Vagina (tissue), 2 donors: ENCODE results near the gene TAB2.

Source experiments
- POLR2A ChIP-seq, 2 donors: fragments of 450-650 bp; IDR thresholded peaks; one replicate each; pipeline ENCODE4 v1.6.1; 2017; ENCODE audit warnings: antibody characterized with exemption in 2 of 2, mild to moderate bottlenecking in 2 of 2, moderate library complexity in 2 of 2
- POLR2AphosphoS5 ChIP-seq, 2 donors: sonication (generic); formaldehyde crosslinking; IDR thresholded peaks; one replicate each; pipeline ENCODE4 v1.9.0; 2017; ENCODE audit warnings: antibody characterized with exemption in 2 of 2, mild to moderate bottlenecking in 2 of 2, low read depth in 1 of 2; ENCODE audit not compliant: insufficient read depth in 1 of 2
- TF ChIP-seq, protein P1 (sequence below), 3 experiments: fragments of 450-650 bp in 2 of 3; fragments of 200-600 bp in 1 of 3; sonication (generic) in 1 of 3; IDR thresholded peaks; one replicate each; pipeline ENCODE4 v1.5.1; 2017 to 2019; ENCODE audit warnings: antibody characterized with exemption in 3 of 3, mild to moderate bottlenecking in 2 of 3, moderate library complexity in 2 of 3

DNA sequence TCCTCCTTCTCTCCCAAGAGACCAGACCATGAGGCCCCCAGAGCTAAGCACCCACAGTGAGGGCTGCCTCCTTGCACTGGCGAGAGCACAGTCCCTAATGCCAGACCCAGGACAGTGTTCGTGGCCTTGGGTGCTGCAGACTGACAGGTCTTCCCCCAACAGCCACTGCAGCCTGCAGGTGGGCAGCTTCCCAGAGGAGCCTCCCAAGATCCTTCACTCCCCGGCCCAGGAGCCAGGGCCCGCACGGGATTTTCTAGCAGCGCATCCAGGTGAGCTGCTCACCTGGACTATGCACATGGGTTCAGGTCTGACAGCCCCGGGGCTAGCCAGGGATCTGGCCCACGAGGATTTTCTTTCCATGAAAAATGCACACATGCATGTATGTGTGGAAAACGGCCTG is 124.2 kb downstream of the TAB2 start:
- TF ChIP-seq, protein P1, sequence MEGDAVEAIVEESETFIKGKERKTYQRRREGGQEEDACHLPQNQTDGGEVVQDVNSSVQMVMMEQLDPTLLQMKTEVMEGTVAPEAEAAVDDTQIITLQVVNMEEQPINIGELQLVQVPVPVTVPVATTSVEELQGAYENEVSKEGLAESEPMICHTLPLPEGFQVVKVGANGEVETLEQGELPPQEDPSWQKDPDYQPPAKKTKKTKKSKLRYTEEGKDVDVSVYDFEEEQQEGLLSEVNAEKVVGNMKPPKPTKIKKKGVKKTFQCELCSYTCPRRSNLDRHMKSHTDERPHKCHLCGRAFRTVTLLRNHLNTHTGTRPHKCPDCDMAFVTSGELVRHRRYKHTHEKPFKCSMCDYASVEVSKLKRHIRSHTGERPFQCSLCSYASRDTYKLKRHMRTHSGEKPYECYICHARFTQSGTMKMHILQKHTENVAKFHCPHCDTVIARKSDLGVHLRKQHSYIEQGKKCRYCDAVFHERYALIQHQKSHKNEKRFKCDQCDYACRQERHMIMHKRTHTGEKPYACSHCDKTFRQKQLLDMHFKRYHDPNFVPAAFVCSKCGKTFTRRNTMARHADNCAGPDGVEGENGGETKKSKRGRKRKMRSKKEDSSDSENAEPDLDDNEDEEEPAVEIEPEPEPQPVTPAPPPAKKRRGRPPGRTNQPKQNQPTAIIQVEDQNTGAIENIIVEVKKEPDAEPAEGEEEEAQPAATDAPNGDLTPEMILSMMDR (IDR thresholded peaks at IDR 0.05): no peak
- TF ChIP-seq POLR2AphosphoS5 (IDR thresholded peaks at IDR 0.05; ENCODE audit: insufficient read depth in 1 of 2, low read depth in 1 of 2): no peak
- no peak for TF ChIP-seq POLR2A (IDR thresholded peaks at IDR 0.05)
